ENCODE measurements around the gene C11orf68.

The C11orf68 gene

GRCh38 chr11:65911682-65912568 is 6.9 kb downstream of the C11orf68 start:
- DNase-seq, result no peak

GRCh38 chr11:65907878-65908277 is 11.0 kb downstream of the C11orf68 start:
- no peak for DNase-seq

- no peak for DNase-seq
Observed at GRCh38 chr11:65906602-65907001, 12.3 kb downstream of the C11orf68 start.

GRCh38 chr11:65903715-65904114 is 15.1 kb downstream of the C11orf68 start:
- DNase-seq, result no peak

- no peak for DNase-seq
Observed at GRCh38 chr11:65903068-65903481, 15.8 kb downstream of the C11orf68 start.

GRCh38 chr11:65900899-65901180 is 18.0 kb downstream of the C11orf68 start:
- no peak for DNase-seq

GRCh38 chr11:65900125-65900898 is 18.6 kb downstream of the C11orf68 start, which contains the start of gene FOSL1:
FOSL1 (minus strand) TSS chr11:65900388; CDS start chr11:65900339, 49 bp downstream.
- peak; percentile 94 for DNase-seq

- DNase-seq, result peak; percentile 79
Observed at GRCh38 chr11:65899356-65900124, 19.3 kb downstream of the C11orf68 start.

- DNase-seq, result no peak
Observed at GRCh38 chr11:65898656-65899355, 20.1 kb downstream of the C11orf68 start.

GRCh38 chr11:65897020-65897471 is 21.8 kb downstream of the C11orf68 start:
- no peak for DNase-seq

- no peak for DNase-seq
Observed at GRCh38 chr11:65896034-65896999, 22.5 kb downstream of the C11orf68 start.

GRCh38 chr11:65895482-65895981 is 23.3 kb downstream of the C11orf68 start:
- no peak for DNase-seq

- peak; percentile 28 for DNase-seq
Observed at GRCh38 chr11:65894034-65894591, 24.7 kb downstream of the C11orf68 start.

GRCh38 chr11:65892661-65893317 is 26.1 kb downstream of the C11orf68 start:
- no peak for DNase-seq

GRCh38 chr11:65892137-65892540 is 26.7 kb downstream of the C11orf68 start:
- peak; percentile 44 for DNase-seq

- DNase-seq, result peak; percentile 39
Observed at GRCh38 chr11:65891219-65892136, 27.4 kb downstream of the C11orf68 start.

- peak; percentile 98 for DNase-seq
Observed at GRCh38 chr11:65890324-65891218, 28.3 kb downstream of the C11orf68 start, which contains the start of gene CCDC85B. CCDC85B (plus strand) TSS chr11:65890673; CDS start chr11:65890784, 111 bp downstream.

Measured in stimulated activated CD4-positive, alpha-beta T cell treated with anti-CD3 and anti-CD28 coated beads, Interleukin-4, amount 100 ng/mL, for 24 hours (primary cell).